Activated CD4-positive, alpha-beta T cell treated with anti-CD3 and anti-CD28 coated beads, Interleukin-2, amount 50 U/mL, for 4 hours (primary cell): Measurements from ENCODE around the gene THEMIS.
"Not testable (repeated sequence)": the region's sequence is repeated elsewhere in the genome, so short reads cannot be mapped to it uniquely, and the experiment has no call there.

Source experiments
- DNase-seq, 2 experiments: peaks; one replicate each; pipeline ENCODE4 v3.0.0-alpha.2; 2020

THEMIS gene, protein sequence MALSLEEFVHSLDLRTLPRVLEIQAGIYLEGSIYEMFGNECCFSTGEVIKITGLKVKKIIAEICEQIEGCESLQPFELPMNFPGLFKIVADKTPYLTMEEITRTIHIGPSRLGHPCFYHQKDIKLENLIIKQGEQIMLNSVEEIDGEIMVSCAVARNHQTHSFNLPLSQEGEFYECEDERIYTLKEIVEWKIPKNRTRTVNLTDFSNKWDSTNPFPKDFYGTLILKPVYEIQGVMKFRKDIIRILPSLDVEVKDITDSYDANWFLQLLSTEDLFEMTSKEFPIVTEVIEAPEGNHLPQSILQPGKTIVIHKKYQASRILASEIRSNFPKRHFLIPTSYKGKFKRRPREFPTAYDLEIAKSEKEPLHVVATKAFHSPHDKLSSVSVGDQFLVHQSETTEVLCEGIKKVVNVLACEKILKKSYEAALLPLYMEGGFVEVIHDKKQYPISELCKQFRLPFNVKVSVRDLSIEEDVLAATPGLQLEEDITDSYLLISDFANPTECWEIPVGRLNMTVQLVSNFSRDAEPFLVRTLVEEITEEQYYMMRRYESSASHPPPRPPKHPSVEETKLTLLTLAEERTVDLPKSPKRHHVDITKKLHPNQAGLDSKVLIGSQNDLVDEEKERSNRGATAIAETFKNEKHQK

DNA sequence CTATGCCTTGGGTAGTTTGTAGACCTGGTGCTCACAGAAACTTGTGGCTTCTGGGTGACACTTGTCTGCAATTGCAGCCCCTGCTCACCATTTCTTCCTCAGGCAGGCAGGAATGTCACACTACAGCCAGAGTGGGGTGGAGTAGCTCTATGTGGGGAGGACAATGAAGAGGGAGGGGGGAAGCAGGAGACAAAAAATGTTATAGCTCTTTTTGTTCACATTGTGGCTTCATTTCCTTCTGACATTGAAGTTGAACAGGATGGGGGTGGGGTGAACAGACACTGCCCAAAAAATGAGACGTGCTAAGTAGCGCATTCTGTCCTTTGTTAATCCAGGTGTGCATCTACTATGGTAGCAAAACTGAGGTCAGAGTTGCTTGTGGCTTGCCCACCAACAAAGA, at the start of gene THEMIS:
TSS of gene THEMIS (minus strand) at position 124 of the 400 bp plus-strand sequence. CDS start 126 bp downstream, outside the sequence.
- DNase-seq = peak; percentile 6 to 20

DNA sequence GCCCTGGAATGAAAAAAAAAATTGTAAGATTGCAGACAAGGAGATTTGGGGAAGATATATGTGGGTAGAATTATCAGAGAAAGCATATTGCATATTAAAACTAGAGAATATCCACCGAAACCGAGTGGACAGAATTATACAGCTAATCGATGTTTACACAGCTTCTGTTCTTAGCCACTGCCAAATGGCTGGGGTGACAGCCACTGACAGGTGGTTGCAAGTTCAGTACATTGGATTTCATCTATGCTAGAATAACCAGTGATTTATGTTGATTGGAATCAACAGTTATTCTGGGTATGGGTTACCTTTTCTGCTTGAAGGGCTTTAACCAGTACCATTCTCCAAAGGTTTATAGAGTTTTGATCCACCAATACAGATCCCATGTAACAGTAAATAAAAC, 48.4 kb upstream of the THEMIS start:
- DNase-seq = no peak

DNA sequence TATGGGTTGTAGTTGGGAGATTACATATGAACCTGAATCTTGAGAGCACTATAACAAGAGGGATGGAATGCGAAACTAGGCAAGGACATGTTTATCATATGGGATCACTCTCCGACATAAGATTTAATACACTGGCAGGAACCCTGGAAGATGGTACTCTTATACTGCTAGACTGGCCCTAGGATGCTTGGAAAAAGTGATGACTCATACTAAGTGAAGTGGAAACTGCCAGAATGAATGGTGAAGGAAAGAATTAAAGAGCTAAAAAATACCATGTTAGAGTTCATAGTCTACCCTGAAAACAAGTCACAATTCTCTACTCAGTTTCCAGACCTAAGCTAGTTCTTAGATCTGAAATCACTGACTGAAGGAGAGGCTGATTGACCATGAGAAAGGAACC, 45.5 kb upstream of the THEMIS start:
- no peak for DNase-seq

DNA sequence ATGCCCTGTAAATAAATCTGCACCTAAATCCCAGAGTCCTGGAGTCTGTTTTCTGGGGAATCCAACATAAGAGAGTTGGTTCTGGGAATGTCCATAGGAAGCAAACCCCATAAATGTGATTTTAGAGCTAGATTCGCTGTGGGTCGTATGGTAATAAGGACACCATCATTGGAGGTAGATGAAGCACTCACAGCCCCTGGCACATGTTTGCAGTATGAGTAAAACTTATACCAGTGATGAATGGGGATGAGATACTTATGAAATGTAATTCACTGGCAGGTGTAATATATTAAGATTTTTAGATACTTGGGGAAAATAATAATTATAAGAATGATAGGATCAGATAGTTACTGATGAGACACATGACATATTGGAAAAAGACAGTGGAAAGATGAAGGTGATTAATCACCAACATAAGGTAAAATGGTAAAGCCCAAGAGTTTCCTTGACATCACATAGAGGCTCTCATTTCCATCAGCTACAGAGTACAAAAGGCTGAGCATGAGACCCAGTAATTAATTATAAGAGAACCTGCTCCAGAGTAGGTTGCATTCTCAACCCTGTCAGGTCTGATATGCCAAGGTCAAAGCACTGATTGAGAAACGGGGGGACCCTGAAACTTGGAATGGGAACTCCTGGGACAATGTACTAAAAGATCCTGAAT, 44.7 kb upstream of the THEMIS start:
- DNase-seq = no peak

DNA sequence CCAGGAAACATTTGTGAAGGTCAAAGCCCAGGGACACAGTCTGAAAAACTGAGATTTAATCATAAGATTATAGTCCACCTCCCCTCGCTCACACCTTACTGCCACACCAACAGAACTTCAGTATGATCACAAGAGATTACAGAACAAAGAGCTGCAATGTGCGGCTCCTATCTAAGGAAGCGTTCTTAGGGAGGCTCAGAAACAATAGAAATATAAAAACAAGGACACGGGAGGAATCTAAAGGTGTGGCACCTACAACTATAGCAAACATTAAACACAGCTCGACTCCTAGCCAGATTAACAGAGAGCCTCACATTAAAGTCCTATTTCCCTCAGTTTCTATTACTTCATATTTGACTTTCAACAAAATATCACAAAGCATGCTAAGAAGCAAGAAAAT, 40.4 kb upstream of the THEMIS start:
- no peak for DNase-seq

DNA sequence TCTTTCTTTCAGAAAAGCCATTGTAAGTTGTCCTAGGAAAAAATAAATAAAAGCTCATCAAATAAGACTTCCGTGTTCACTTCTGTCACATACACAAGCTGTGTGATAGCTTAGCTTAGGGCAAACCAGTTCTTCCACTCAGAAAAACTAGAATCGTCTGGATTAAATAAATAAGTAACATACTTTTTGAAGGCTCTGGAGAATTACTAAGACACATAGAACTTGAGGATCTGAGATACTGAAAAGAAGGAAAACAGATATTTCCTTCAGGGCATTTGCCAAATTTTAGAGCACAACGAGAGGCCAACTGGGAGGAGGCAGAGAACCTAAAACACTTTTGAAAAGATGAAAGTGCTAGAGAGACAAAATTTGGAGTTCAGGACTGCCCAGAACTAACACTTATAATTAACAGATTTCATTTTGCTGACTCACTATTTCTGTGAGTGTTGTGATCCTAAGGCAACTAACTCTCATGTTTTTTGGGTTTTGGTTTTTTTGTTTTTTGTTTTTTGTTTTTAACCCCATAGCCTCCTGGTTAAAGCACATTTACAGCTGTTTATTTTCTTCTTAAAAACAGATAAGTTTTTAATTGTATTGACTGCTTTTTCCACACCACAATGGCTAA, 38.7 kb upstream of the THEMIS start:
- no peak for DNase-seq

DNA sequence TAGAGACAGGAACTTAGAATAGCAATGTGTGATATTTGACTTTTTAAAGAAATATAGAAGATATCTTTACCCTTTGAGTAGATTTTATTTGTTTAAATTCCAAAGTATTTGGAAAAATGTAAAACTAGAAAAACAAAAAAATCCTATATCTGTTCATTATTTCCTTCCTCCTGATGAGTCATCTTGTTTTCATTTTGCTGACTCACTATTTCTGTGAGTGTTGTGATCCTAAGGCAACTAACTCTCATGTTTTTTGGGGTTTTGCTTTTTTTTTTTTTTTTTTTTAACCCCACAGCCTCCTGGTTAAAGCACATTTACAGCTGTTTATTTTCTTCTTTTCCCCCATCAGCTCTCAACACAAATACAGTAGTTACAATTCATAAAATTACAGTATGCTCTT, 37.8 kb upstream of the THEMIS start:
- no peak for DNase-seq

DNA sequence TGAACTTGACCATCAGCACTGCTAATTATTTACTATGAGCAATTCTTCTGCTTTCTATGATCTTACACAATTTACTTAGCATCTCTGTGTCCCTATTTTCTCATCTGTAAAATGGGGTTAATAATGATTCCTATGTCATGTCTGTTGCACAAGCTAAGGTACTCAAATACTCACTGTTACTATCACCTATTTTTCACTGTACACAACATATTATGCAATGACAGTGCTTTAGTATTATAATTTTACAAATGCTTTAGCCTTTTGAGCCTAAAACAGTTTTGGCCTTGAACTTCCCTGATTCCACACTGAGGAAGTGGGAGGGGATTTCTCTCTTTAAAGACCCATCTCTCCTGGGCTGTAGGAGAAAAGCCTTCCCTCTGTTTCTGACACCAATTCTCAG, 36.9 kb upstream of the THEMIS start:
- DNase-seq = no peak

DNA sequence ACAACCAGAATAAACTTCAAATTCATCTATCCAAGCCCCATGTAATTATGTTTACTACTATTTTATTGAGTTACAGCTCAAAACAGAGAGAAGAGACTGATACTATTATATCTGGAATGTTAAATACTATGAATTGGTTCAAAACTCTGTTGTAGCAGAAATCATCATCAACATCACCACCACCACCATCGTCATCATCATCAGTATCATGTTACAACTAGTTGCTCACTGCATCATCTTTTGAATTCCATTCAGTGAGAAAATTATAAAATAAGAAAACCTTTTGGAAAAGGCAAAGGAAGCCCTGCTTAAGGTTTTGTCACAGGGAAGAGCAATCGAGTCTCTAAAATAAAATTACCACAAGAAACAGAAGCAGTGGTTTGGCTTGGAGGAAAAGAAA, 36.2 kb upstream of the THEMIS start:
- DNase-seq = no peak

DNA sequence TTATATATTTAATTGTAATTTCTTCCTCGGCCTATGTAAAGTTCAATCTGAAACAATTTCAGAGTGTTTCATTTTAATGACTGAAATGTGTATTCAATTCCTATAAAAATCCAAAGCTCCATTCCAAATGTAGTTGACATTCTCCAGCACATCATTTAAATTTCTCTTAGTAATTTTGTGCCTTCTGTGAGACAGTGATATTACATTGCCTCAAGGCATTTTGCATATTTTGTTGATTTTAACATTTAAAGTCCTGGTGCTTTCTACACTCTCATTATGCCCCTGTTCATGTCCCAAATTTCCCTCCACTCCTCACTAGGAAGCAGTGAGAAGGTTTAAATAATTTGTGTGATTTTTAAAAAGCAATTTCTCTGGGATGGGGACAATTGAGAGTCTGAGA, 34.1 kb upstream of the THEMIS start:
- no peak for DNase-seq

DNA sequence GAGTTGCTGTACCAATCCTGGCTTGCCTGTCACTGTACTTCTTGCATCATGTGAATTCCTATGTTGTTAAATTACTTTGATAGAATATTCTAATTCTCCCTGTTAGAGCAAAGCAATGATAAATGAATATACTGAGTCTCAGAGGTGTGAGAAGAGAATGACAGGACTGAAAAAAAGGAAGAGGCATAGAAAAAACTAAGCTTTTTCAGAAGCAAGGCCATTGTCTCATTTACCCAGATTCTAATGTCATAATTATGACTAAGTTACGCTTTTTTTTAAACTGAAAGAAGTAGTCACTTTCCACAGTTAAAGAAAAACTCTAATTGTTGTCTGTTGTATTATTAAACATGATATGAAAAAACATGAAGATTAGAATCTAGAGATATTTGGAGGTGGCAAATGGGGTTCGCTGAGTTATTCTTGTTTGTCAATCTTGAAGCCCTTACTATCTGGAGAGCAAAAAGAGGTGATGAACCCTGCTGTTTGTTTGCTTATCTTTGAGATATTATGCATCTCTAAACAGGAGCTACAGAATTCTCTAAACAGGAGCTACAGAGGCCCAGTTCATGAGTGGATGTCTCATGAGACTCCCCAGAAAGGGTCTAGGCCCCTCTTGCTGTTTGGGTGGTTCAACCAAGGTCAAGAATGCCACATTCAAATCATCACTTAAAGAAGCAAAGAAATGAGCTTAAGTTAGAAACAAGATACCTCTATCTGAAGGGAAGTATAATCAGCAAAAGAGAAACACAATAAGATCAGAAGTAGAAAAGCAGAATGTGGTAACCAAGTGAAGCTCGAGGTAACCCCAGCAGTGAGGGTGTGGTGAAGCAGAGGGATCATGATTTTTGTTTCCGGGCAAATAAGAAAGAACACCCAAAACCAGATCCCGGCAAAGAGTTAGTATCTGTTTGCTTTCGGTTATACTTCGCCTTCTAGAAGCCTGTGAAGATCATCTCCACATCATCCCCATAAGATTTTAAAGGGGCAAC, 33.3 kb upstream of the THEMIS start:
- peak in 1 of 2 experiments; percentile 9 for DNase-seq

DNA sequence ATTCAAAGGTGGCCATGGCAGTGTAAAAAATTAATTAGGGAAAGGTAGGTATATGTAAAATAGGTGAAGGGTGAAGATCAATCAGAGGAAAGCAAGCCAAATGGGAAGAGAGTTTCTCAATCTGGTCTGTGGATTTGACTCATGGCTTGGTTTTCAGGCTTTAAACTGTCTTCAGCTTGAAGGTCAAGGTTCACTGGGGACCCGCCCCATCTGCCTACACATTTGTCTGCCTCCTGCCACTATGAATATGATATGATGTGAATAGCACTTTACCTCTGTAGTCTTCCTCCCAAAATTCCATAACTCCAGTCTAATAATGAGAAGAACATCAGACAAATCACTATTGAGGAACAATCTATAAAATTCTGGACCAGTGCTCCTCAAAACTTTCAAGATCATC, 32.3 kb upstream of the THEMIS start:
- no peak for DNase-seq

DNA sequence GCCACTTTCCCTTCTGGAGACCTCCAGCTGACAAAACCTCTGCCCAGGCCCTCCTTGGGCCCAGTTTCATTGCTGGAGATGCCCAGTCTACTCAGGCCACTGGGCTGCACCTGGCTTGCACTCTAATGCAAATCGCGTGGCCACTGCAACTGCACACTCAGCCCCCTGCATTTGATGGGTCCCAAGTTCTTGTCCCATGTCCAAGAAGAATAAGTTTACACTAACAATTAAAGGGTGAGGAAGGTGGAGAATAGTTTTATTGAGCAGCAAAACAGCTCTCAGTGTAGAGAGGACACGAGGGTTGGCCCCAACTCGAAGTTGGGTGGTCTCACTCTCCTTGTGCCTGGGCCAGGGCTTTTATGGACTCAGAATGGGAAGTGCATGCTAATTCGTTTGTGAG, 31.9 kb upstream of the THEMIS start:
- DNase-seq = no peak

DNA sequence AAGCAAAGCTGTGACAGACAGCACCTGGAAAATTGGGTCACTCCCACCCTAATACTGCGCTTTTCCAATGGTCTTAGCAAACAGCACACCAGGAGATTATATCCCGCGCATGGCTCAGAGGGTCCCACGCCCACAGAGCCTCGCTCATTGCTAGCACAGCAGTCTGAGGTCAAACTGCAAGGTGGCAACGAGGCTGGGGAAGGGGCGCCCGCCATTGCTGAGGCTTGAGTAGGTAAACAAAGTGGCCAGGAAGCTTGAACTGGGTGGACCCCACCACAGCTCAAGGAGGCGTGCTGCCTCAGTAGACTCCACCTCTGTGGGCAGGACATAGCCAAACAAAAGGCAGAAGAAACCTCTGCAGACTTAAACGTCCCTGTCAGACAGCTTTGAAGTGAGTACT, 25.6 kb upstream of the THEMIS start:
- DNase-seq = not testable (repeated sequence)

DNA sequence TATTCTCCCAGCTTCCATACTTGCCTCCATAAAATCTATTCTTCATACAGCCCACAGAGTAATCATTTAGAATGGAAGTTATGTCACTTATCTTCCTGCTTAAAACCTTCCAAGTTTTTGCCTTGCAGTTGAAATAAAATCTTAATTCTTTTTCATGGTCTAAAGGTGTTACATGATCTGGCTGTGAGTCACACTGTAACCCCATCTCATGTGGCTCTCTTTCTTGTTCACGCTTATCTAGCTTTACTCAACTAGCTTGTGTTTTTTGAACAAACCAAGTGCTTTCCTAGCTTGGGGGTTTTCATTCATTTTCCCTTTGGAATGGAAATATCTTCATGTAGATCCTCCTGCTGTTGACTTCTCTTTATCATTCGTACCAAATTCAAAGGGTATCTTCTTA, 23.6 kb upstream of the THEMIS start:
- no peak for DNase-seq

DNA sequence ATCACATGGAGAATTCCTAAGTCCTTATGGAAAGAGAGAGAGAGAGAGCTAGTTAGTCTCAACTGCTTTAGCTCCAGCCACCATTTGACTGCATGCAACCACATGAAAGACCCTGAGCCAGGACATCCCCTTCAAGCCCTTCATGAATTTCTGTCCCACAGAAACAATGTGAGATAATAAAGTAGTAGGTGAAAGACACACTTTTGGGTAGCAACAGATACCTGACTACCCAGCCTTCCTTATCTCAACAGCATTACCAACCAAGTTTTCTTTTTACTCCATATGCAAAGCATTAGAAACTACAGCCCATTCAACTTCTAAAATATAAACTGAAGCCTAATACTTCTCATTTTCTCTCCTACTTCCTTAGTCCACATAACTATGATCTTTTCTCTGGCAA, 23.2 kb upstream of the THEMIS start:
- no peak for DNase-seq

DNA sequence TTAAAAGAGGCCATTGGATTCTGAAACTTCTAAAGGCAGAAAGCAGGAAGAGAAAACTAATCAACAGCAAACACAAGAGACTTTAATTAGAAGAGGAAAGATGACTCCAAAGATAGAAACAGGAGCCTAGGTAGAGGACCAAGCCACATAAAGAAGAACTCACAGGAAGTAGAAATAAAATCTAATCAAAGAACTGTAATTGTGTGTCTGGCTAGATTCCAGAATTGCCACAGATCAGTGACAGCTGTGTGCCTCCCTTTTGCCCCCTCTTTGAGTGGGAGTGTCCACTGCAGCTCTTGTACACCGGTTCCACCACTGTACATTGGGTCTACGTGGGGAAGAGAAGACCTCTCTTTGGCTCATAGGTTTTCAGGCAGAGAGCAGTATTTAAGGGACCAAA, 22.3 kb upstream of the THEMIS start:
- no peak for DNase-seq

DNA sequence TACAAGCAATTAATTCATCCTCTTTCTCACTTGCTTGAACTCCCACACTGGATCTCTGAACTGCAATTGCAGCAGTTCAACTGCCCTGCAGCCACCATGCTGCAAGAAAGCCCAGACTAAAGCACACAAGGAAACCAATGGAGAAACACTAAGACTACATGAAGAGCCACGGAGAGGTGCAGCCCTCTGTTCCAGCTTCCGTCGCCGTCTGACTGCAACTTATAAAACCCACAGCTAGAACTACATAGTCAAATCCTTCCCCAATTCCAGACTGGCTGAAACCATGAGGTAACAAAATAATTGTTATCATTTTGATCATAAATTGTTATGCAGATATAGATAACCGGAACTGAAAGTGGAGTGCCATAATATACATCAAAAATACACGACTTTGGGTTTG, 21.1 kb upstream of the THEMIS start:
- no peak for DNase-seq

DNA sequence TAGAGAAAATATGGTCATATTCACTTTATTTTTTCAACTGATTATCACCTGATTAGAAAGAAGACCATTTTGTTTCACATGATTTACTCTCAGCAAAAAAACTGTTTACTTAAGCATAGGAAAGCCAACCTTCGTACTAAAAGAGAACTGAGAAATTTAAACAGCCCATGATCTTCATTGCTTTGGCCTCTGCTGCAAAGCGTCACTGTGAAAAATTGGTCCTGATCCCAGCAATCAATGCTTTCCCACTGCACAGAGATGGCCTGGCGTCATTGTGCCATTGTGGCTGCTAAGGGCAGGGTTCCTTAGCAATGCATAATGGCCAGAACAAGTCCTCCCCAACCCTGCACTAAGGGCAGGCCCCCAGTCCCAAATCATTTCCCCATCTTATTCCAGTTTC, 19.9 kb upstream of the THEMIS start:
- no peak for DNase-seq

DNA sequence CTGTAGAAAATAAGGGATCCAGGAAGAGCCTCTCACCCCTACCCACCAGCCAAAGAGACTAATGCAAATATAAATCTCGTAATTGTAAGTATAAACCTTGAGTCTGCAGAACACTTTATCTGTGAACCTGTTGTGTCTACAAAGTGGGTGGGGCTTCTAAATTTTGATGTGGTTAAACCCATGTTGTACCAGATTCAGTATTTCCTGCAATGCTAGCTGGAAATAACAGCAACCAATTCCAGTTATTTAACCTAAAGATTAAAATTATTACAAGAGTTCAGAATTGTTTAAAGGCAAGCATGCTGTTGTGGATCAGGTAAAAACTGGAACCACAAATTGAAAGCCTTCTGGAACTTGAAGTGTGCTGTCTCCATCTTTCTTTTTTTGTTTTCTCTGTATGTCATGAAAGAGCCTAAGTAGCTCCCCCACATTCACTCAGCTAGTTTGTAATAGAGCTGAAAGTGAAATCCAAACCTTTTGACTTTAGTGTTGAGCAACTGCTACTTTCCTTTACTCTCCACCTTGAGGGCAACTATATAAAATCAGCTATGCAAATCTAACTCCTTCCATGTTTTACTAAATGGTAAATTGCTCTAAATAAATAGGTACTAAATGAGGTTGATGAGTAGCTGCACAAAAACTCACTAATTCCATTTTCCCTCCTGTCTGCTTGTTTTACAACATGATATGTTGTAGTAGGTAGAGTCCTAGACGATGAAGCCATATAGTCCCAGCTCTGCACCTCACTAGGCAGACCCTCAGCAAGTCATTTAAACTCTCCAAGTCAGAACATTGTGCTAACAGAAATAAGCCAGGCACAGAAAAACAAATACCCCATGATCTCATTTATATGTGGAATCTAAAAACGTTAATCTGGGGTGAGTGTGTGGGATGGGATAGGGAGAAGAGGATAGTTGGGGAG, 17.9 kb upstream of the THEMIS start:
- no peak for DNase-seq

DNA sequence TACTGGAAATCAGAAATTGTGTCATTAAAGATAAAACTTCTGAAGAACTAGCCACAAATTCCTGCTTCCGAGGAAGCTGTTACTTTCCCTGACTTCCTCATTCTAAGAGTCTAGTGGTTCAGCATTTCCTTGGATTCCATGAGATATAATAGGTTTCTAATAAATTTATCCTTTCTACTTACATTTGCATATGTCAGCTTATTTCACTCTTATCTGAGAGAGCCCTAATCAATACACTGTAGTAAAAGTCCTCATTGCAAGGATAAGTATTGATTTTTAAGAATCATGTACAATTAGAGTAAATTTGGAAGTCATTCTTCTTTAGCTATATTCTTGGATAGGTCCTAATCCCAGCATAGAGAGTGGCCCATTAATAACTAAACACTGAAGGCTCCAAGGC, 16.9 kb upstream of the THEMIS start:
- DNase-seq = no peak
